ENCODE measurements around the gene MCC. TPM values are rescaled to one million over a fixed set of nuclear protein-coding genes. Genes with fewer than 3 reads are reported as not detected.
A peak's percentile ranks its signal among the peaks of the same experiment; 100 is the strongest.
"Not testable (repeated sequence)": the region's sequence is repeated elsewhere in the genome, so short reads cannot be mapped to it uniquely, and the experiment has no call there.

The MCC gene
- total RNA-seq, 1 donor from 2014 or later = 29.4 TPM

DNA sequence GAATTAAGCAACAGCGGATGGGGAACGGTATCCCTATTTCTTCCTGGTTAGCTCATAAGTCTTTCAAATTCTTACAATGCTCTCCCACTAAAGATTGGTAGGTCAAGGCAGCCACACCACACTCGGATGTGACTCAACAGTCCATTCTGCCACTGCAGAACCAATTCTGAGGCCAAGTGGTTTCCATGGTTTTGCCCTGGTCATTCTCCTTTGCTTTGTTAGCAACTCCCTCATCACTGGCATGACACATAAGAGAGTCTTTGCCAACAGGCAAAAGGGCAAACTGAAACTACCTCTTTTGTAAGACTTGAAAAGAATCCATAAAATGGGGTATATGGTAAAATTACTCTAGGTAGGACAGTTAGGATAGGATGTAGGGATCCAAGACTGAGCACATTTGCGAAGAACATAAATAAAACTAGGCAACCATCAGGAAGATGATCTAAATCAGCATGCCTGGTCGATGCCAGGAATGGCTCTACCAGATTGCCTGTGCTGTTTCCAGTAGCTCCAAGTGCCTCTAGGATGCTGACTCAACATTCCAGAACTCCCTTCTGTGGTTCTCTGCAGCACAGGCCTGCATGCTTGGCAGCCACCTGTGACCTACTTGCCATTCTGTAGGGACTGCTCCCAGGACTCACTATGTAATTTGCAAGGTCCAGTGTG lies 406.2 kb downstream of the MCC start:
- DNase-seq (no peak), ATAC-seq (ENCODE audit: poor library complexity) (peak; percentile 27)
- intact Hi-C loops (cut with DNase I) = loop anchor here (10.0 kb wide), 1 partner anchor 123 kb away; no protein-coding TSS in a partner anchor

- ATAC-seq (ENCODE audit: poor library complexity) = no peak
- no peak for DNase-seq
- intact Hi-C loops (cut with DNase I) = loop anchor here (10.0 kb wide), 1 partner anchor 124 kb away; no protein-coding TSS in a partner anchor
These were observed 407.0 kb downstream of the MCC start for GRCh38 chr5:113081091-113081839.

DNA sequence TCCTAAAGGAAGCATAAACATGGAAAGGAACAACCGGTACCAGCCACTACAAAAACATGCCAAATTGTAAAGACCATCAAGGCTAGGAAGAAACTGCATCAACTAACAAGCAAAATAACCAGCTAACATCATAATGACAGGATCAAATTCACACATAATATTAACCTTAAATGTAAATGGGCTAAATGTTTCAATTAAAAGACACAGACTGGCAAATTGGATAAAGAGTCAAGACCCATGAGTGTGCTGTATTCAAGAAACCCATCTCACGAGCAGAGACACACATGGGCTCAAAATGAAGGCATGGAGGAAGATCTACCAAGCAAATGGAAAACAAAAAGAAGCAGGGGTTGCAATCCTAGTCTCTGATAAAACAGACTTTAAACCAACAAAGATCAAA lies 411.6 kb downstream of the MCC start:
- DNase-seq; ATAC-seq (ENCODE audit: poor library complexity); intact Hi-C loops (cut with DNase I): not testable (repeated sequence)

DNA sequence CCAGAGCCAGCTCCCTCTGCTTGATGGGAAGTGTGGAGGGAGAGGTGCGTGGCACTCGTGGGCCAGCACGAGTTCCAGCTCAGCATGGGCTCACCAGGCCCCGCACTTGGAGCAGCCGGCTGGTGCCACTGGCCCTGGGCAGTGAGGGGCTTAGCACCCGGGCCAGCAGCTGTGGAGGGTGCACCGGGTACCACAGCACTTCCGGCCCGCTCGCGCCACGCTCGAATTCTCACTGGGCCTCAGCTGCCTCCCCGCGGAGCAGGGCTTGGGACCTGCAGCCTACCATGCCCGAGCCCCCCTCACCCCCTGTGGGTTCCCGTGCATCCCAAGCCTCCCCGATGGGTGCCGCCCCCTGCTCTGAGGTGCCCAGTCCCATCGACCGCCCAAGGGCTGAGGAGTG lies 413.2 kb downstream of the MCC start:
- no peak for DNase-seq
- intact Hi-C loops (cut with DNase I) = no loop called here
- no peak for ATAC-seq (ENCODE audit: poor library complexity)

DNA sequence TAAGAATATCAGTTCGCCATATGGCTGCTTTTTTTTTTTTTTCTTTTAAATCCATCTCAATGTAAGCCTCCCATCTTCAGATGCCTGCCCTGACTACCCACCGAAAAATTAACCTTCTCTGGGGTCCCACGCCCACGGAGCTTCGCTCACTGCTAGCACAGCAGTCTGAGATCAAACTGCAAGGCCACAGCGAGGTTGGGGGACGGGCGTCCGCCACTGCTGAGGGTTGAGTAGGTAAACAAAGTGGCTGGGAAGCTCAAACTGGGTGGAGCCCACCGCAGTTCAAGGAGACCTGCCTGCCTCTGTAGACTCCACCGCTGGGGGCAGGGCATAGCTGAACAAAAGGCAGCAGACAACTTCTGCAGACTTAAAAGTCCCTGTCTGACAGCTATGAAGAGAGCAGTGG lies 414.6 kb downstream of the MCC start:
- ATAC-seq (ENCODE audit: poor library complexity); intact Hi-C loops (cut with DNase I); DNase-seq: not testable (repeated sequence)

DNA sequence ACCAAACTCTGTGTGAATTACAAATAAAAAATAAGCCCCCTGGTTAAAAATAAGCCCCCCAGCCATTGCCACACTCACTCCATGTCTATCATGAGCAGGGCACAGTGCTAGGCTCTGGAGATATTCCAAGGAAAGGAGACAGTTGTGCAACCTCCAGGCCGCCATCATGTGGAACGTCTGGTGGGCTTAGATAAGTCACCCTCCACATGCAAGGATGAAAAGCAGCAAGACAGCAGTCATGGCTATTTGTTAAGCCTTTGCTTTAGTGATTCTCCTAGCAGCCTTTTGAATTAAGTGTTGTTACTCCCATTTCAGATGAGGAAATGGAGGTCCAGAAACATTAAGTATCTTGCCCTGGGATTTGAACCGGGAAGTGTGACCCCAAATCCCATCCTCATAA lies 416.9 kb downstream of the MCC start:
- intact Hi-C loops (cut with DNase I) = no loop called here
- no peak for DNase-seq
- no peak for ATAC-seq (ENCODE audit: poor library complexity)

DNA sequence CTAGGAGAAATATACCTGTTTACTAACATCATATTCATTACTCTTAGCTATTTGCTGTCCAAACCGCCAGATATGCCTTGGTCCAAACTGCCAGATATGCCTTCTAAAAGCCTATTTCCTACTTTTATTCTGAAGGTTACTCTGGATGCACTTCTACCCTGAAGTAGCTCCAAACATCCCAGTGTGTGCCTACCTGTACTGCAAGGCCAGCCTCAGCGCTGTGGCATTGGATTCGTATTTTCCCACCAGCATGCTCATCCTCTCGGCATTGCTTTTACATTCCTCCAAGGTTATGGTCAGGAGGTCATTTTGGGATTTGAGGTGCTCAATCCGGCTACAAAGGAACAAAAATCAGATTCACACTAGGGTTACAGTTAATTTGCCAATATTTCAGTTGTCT lies 417.4 kb downstream of the MCC start:
- ATAC-seq (ENCODE audit: poor library complexity) (no peak), DNase-seq (no peak)
- intact Hi-C loops (cut with DNase I) = no loop called here

GRCh38 chr5:113068559-113068958 lies 419.7 kb downstream of the MCC start:
- intact Hi-C loops (cut with DNase I) = no loop called here
- no peak for DNase-seq
- ATAC-seq (ENCODE audit: poor library complexity) = no peak

- no peak for ATAC-seq (ENCODE audit: poor library complexity)
- DNase-seq = no peak
- intact Hi-C loops (cut with DNase I) = no loop called here
These were observed 420.5 kb downstream of the MCC start for GRCh38 chr5:113067635-113068344.

- DNase-seq (no peak), ATAC-seq (ENCODE audit: poor library complexity) (no peak)
- intact Hi-C loops (cut with DNase I) = no loop called here
These were observed 422.6 kb downstream of the MCC start for GRCh38 chr5:113065626-113066025.

DNA sequence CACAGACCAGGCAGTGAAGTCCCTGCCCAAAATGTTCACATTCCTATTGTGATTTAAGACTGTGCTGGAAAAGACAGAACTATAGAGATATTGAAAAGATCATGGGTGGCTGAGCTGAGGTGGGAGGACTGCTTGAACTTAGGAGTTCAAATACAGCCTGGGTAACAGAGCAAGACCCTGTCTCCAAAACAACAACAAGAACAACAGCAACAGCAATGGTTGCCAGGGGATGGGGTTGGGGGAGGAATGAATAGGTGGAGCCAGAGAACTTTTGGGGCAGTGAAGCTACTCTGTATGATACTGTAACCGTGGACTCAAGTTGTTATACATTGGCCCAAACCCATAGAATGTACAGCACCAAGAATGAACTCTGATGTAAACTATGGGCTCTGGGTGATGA lies 423.4 kb downstream of the MCC start:
- intact Hi-C loops (cut with DNase I) = no loop called here

GRCh38 chr5:113063927-113064326 lies 424.3 kb downstream of the MCC start:
- ATAC-seq (ENCODE audit: poor library complexity) (peak; percentile 37), DNase-seq (no peak)
- intact Hi-C loops (cut with DNase I) = no loop called here

More for the DNA sequence above, 423.4 kb downstream of the MCC start:
- DNase-seq = no peak
- ATAC-seq (ENCODE audit: poor library complexity) = no peak

DNA sequence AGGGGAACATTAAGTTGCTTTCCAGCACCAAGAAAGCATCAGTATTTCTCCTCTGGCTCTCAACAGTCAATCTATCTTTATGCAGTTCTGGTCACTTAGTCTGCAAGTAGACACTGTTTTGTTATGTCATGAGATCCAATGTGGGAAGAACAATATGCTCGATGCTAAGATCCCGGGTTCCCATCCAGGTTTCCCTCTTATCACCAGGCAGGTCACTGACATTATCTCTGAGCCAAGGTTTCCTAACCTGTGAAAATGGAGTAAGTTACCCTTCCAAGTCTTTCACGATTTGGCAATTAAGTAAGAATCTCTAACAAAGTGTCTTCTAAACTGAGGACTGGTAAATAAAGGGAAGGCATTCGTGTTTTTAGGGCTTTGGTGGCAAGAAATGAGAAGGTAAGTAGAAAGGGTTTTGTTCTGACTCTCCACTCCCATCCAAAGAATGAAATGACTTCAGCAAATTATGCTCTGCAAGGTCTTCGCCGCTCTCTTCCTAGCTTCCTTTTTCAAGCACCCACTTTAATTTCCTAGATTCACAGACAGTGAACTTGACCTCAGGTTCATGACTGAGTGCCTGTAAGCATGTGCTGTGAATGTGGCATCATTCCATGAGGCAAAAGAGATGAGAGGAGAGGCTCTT lies 425.3 kb downstream of the MCC start:
- DNase-seq (no peak), ATAC-seq (ENCODE audit: poor library complexity) (no peak)
- intact Hi-C loops (cut with DNase I) = no loop called here

DNA sequence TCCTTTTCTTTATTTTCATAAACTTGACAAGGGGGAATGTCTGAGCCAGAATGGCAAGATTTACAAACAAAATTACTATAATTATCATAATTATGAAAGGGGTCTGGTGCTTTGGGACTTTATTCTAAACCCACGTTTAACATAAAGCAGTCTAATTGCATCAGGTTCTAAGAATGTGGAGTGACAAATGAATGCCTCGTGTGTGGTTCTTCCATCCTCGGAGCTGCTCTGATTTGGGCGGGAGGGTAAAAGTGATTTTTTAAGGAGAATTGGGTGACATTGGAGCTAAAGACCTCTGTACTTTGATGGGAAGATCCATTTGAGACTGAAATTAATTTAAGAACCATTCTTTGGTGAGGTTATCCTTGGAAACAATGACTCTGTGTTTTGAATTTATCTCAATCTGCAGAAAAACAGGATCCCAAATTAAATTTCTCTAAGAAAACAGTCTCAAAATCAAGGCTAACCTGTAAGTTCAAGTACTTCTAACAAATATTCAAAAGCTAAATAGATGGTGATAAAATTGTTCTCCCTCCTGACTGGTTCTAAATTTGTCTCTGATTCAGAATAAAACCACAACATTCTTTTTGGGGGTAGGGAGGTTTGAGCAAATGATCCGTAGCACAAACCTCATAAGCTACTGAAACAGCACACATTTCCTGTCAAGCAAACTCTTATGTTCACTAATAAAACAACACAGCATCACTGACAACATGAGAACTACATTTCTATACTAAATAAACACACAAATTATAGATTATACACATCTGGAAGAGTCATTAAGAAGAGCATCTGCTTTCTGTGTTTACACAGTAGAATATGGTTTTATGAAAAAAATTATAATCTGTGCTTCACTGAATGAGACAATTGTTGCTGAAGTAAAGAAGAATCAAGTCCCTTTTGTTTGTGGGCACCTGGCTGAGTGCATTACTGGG lies 426.1 kb downstream of the MCC start:
- ATAC-seq (ENCODE audit: poor library complexity) (no peak), DNase-seq (no peak)
- intact Hi-C loops (cut with DNase I) = no loop called here

DNA sequence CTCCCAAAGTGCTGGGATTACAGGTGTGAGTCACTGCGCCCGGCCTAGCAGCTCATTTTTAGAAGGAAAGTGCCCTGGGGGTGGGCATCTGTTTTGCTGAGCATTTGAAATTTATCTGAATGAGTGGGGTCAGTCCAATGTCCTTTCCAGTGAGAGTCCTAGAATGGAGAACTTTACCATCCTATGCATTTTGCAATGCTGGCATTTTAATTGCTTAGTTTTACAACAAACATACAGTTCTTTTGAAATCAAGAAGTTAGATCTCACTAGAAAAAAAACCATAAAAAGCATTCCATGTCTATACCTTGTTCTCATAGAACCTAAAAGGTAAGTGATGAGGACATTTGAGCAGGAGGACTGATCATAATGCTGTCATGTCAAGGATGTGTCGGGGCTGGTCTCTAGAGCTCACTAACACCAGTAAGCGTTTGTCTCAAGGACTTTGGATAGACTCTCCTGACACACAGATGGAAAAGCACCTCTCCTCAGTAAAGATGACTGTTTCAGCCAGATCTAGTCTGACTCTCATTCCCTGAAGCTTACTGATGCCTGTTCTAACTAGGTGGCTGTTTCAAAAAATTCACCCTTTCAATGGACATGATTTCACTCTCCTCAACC lies 427.7 kb downstream of the MCC start:
- no peak for ATAC-seq (ENCODE audit: poor library complexity)
- no peak for DNase-seq
- intact Hi-C loops (cut with DNase I) = no loop called here

- ATAC-seq (ENCODE audit: poor library complexity) = peak; percentile 41
- DNase-seq = peak; percentile 76
- intact Hi-C loops (cut with DNase I) = no loop called here
These were observed 428.8 kb downstream of the MCC start for GRCh38 chr5:113059232-113060040.

GRCh38 chr5:113058706-113059226 lies 429.5 kb downstream of the MCC start:
- no peak for ATAC-seq (ENCODE audit: poor library complexity)
- intact Hi-C loops (cut with DNase I) = no loop called here

More at GRCh38 chr5:113058706-113059226, 429.5 kb downstream of the MCC start:
- no peak for DNase-seq

Measured in Right ventricle myocardium superior (tissue), 1 donor.